Measurements from ENCODE around the gene PDS5B. TPM values are rescaled to one million over a fixed set of nuclear protein-coding genes. Genes with fewer than 3 reads are reported as not detected.

The PDS5B gene
- total and polyA plus RNA-seq, 8 donors: 32.5 to 75.8 (median 69.5) TPM

DNA sequence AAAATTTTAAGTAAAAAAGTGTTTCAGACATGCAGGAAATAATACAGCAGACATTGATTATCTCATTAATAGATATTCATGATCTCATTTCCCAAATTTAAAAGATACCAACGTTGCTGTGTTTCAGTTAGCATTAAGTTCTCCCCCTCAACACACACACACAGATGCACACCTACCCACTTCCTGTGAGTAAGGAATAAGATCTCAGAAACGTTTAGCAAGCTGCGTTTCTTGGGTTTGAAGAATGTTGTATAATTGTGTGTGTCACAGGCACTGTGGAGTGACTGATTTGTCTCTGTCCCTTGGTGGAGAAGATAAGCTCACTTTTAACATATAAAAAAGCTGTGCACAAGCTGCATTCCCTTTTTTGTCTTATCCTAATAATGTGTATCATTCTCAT is 196.8 kb downstream of the PDS5B start:
- no peaks in the 10 kb centered on the region for H3K4me1 ChIP-seq
- ATAC-seq: no peak
- peaks cover 3 to 6% of the 10 kb centered on the region in 2 donors for H3K9me3 ChIP-seq

GRCh38 chr13:32790731-32791130 is 204.5 kb downstream of the PDS5B start:
- intact Hi-C loops (cut with DNase I): no loop called here
- Histone ChIP-seq H3K4me3 (no peak overlapping the region), H3K27ac (no peak overlapping the region), H3K27me3 (no peaks in the 10 kb centered on the region), H3K36me3 (no peaks in the 10 kb centered on the region), H3K4me1 (no peaks in the 10 kb centered on the region), H3K9me3 (no peaks in the 10 kb centered on the region)
- TF ChIP-seq CTCF (IDR thresholded peaks at IDR 0.05): no peak
- DNase-seq (no peak), ATAC-seq (no peak)

More for the DNA sequence above, 196.8 kb downstream of the PDS5B start:
- no peak for TF ChIP-seq CTCF (IDR thresholded peaks at IDR 0.05)
- Histone ChIP-seq H3K27me3 (no peaks in the 10 kb centered on the region), H3K4me3 (no peak overlapping the region), H3K36me3 (peaks cover 0 to 18% of the 10 kb centered on the region in 2 donors), H3K27ac (no peak overlapping the region)
- no peak for DNase-seq
- intact Hi-C loops (cut with DNase I): no loop called here

- no peaks in the 10 kb centered on the region for H3K36me3 ChIP-seq
- DNase-seq: no peak
- H3K27me3 ChIP-seq: no peaks in the 10 kb centered on the region
- no peaks in the 10 kb centered on the region for H3K9me3 ChIP-seq
- no peak for ATAC-seq
- H3K4me1 ChIP-seq: no peaks in the 10 kb centered on the region
- no peak overlapping the region for H3K4me3 ChIP-seq
- intact Hi-C loops (cut with DNase I): no loop called here
- no peak for TF ChIP-seq CTCF (IDR thresholded peaks at IDR 0.05)
- no peak overlapping the region for H3K27ac ChIP-seq
These were observed 205.4 kb downstream of the PDS5B start for GRCh38 chr13:32791545-32792172.

DNA sequence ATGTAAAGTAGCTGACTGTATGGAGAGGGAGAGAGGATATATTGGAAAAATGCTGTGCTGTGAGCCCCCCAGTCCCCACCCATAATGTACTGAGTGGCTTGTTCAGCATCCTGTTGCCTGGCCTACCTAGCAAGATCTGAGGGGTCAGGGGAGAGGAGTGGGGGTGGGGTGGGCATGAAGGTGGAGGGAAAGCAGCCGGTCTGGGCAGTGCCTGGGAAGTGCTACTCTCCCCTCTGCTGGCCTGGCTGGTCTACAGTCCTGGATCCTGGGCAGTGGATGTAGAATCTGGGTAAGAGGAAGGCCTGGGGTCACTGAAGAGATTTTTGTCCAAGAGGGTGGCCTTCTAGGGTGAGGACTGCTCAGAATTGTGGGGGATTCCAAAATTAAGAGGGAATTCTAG is 210.5 kb downstream of the PDS5B start:
- Histone ChIP-seq H3K4me1 (no peaks in the 10 kb centered on the region), H3K27me3 (no peaks in the 10 kb centered on the region), H3K36me3 (no peaks in the 10 kb centered on the region), H3K27ac (no peak overlapping the region), H3K9me3 (no peaks in the 10 kb centered on the region), H3K4me3 (no peak overlapping the region)
- intact Hi-C loops (cut with DNase I): no loop called here
- ATAC-seq (no peak), DNase-seq (no peak)
- TF ChIP-seq CTCF (IDR thresholded peaks at IDR 0.05): no peak

DNA sequence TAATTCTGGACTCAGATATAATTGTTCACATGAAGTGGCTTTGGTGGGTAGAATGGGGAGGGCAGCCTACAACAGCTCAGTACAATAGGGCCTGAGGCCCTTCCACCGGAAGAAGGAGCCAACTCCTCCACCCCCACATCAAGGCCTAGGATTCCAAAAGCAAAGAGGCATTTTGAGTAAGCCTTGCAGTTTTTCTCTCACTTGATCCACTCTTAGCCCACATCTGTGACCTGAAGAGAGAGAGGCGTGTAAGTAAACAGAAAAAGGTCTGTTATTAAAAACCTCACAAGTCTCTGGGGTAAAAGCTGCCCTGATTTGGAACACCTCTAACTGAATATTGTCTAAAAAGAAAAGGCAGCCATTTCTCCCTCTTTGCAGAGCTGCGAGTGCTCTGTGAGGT is 215.9 kb downstream of the PDS5B start:
- Histone ChIP-seq H3K4me1 (no peaks in the 10 kb centered on the region), H3K9me3 (no peaks in the 10 kb centered on the region), H3K4me3 (no peak overlapping the region), H3K36me3 (no peaks in the 10 kb centered on the region), H3K27me3 (no peaks in the 10 kb centered on the region), H3K27ac (no peak overlapping the region)
- intact Hi-C loops (cut with DNase I): no loop called here
- DNase-seq (no peak), ATAC-seq (no peak)
- no peak for TF ChIP-seq CTCF (IDR thresholded peaks at IDR 0.05)
